Caco-2 (cell line): ENCODE measurements around the gene RPE65. TPM values are rescaled to one million over a fixed set of nuclear protein-coding genes. Genes with fewer than 3 reads are reported as not detected.
"Not testable (repeated sequence)": the region's sequence is repeated elsewhere in the genome, so short reads cannot be mapped to it uniquely, and the experiment has no call there.

Source experiments
- BruUV-seq: library from RNA; stranded (reverse); fragments of 400-500 nt; replicated peaks from 2 replicates; lab custom pipeline; 2021; lab: Mats Ljungman, UMichigan
- CTCF ChIA-PET: fragments of 300-600 bp; sonication (Branson Sonifier 250); formaldehyde crosslinking; loops from one replicate; lab custom pipeline; 2022; ENCODE audit warnings: antibody characterized with exemption; lab: Charles Lee
- POLR2A ChIA-PET: fragments of 300-600 bp; sonication (Branson Sonifier 250); formaldehyde crosslinking; loops from one replicate; lab custom pipeline; 2022; ENCODE audit warnings: antibody characterized with exemption; lab: Charles Lee
- DNase-seq, 2 experiments: peaks; one replicate each; pipeline versions ENCODE4 v3.0.0 to v3.0.0-alpha.2; 2020 to 2022
- H3K27me3 ChIP-seq: replicated peaks from 2 replicates; pipeline ENCODE4 v1.6.0; 2011; ENCODE audit warnings: low read length; ENCODE audit not compliant: control insufficient read depth, insufficient read depth
- H3K36me3 ChIP-seq: 2 replicates; pipeline ENCODE4 v1.5.1; 2011; ENCODE audit warnings: low read length; ENCODE audit not compliant: control insufficient read depth, insufficient read depth
- H3K4me1 ChIP-seq: fragments of 250-450 bp; sonication (Bioruptor Pico); 2 replicates; pipeline ENCODE4 v1.5.1; 2020; ENCODE audit warnings: mild to moderate bottlenecking
- H3K4me3 ChIP-seq: 2 replicates; pipeline ENCODE4 v1.5.1; 2011; ENCODE audit warnings: low read depth, mild to moderate bottlenecking, control low read depth, low read length
- H3K9me3 ChIP-seq: fragments of 250-450 bp; sonication (Bioruptor Pico); 2 replicates; pipeline ENCODE4 v1.5.1; 2020; ENCODE audit warnings: mild to moderate bottlenecking, moderate library complexity
- H3K27ac Mint-ChIP-seq: one replicate; pipeline ENCODE4 v1.8.0; 2022; ENCODE audit warnings: mixed read lengths; ENCODE audit not compliant: unreplicated experiment
- H3K27me3 Mint-ChIP-seq: one replicate; pipeline ENCODE4 v1.8.0; 2022; ENCODE audit warnings: mixed read lengths; ENCODE audit not compliant: insufficient read depth, unreplicated experiment
- H3K36me3 Mint-ChIP-seq: one replicate; pipeline ENCODE4 v1.8.0; 2022; ENCODE audit warnings: mild to moderate bottlenecking, mixed read lengths; ENCODE audit not compliant: insufficient read depth, unreplicated experiment
- H3K4me1 Mint-ChIP-seq: one replicate; pipeline ENCODE4 v1.8.0; 2022; ENCODE audit warnings: low read depth, mixed read lengths; ENCODE audit not compliant: unreplicated experiment
- H3K4me3 Mint-ChIP-seq: one replicate; pipeline ENCODE4 v1.8.0; 2022; ENCODE audit warnings: mild to moderate bottlenecking, moderate library complexity, mixed read lengths; ENCODE audit not compliant: unreplicated experiment
- H3K9me3 Mint-ChIP-seq: one replicate; pipeline ENCODE4 v1.8.0; 2022; ENCODE audit warnings: mixed read lengths; ENCODE audit not compliant: unreplicated experiment
- intact Hi-C: fragments of 100-400 bp; cut with micrococcal nuclease; formaldehyde crosslinking; loops from one replicate; pipeline ENCODE4 v1.10.0; 2022; ENCODE audit not compliant: unreplicated experiment
- total RNA-seq: library from RNA; stranded (reverse); gene quantifications from 2 replicates; pipeline ENCODE4 v1.2.3, GENCODE V29; 2022
- TF ChIP-seq, protein P1 (sequence below), 2 experiments: fragments of 200-600 bp in 1 of 2; IDR thresholded peaks; 1 replicate in 1 of 2; 2 replicates in 1 of 2; pipeline versions ENCODE4 v1.5.1 to v1.8.0; 2011 to 2022; ENCODE audit warnings: antibody characterized with exemption in 1 of 2, control low read depth in 1 of 2, inconsistent platforms in 1 of 2, low read depth in 1 of 2, low read length in 1 of 2, mild to moderate bottlenecking in 1 of 2, moderate library complexity in 1 of 2; ENCODE audit not compliant: insufficient read depth in 1 of 2, severe bottlenecking in 1 of 2, unreplicated experiment in 1 of 2

Gene RPE65
- total RNA-seq, 1 experiment from 2014 or later = not detected

DNA sequence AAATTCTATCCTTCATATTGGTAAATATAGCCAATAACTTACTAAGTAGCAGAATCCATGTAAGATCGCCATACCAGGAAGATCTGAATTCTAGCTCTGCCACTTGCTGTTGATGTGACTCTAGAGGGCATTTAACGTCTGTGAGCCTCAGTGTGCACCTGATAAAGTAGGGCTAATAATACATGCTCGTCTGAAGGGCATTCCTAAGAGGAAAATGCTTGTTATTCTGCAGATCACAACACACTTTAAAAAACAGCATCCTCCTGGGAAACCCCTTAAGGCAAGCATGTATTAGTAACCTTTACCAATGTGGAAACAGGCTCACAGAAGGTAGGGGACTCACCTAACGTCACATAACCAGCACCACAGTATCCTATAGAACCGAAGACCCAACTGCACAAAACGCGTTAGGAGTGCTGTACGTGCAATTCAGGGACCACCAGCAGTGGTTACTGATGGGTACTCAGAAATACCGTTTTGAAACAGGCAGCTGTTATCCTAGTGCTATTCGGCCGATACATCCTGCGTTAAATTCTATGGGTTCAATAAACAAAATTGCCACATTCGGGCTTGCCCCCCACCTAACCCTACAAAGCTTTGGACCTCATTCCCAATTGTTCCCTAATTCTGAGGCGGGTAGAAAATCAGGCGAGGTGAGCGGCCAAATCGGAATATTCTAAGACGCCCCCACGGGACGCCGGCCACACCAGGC is 46.4 kb upstream of the RPE65 start:
- peak in 1 of 2 experiments; percentile 0 for DNase-seq
- Mint-ChIP-seq H3K36me3 (no peaks in the 10 kb centered on the region), H3K4me1 (peaks cover 6% of the 10 kb centered on the region), H3K9me3 (no peaks in the 10 kb centered on the region), H3K4me3 (peak overlapping the region; percentile 79), H3K27ac (peak overlapping the region; percentile 78), H3K27me3 (no peaks in the 10 kb centered on the region)
- peaks cover 5% of the 10 kb centered on the region; the same call in 1 of the 2 replicates for H3K4me1 ChIP-seq
- ChIA-PET POLR2A (no interaction called here), CTCF (no interaction called here)
- H3K4me3 ChIP-seq = peak overlapping the region; percentile 83
- TF ChIP-seq, protein P1, sequence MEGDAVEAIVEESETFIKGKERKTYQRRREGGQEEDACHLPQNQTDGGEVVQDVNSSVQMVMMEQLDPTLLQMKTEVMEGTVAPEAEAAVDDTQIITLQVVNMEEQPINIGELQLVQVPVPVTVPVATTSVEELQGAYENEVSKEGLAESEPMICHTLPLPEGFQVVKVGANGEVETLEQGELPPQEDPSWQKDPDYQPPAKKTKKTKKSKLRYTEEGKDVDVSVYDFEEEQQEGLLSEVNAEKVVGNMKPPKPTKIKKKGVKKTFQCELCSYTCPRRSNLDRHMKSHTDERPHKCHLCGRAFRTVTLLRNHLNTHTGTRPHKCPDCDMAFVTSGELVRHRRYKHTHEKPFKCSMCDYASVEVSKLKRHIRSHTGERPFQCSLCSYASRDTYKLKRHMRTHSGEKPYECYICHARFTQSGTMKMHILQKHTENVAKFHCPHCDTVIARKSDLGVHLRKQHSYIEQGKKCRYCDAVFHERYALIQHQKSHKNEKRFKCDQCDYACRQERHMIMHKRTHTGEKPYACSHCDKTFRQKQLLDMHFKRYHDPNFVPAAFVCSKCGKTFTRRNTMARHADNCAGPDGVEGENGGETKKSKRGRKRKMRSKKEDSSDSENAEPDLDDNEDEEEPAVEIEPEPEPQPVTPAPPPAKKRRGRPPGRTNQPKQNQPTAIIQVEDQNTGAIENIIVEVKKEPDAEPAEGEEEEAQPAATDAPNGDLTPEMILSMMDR (IDR thresholded peaks at IDR 0.05; ENCODE audit: insufficient read depth in 1 of 2, low read depth in 1 of 2, low read length in 1 of 2, severe bottlenecking in 1 of 2, unreplicated experiment in 1 of 2) = no peak
- no peaks in the 10 kb centered on the region for H3K9me3 ChIP-seq
- no peaks in the 10 kb centered on the region for H3K27me3 ChIP-seq
- BruUV-seq = no TSS peak
- intact Hi-C loops = no loop called here
- H3K36me3 ChIP-seq = no peaks in the 10 kb centered on the region

GRCh38 chr1:68495532-68495931 is 45.8 kb upstream of the RPE65 start:
- no TSS peak for BruUV-seq
- Mint-ChIP-seq H3K27me3 (no peaks in the 10 kb centered on the region), H3K9me3 (no peaks in the 10 kb centered on the region), H3K4me1 (peaks cover 6% of the 10 kb centered on the region), H3K36me3 (peaks cover under 1% of the 10 kb centered on the region), H3K4me3 (peak overlapping the region; percentile 79), H3K27ac (peak overlapping the region; percentile 78)
- Histone ChIP-seq H3K4me3 (peak overlapping the region; percentile 83), H3K4me1 (peaks cover 5% of the 10 kb centered on the region; the same call in 1 of the 2 replicates), H3K9me3 (no peaks in the 10 kb centered on the region), H3K27me3 (no peaks in the 10 kb centered on the region), H3K36me3 (no peaks in the 10 kb centered on the region)
- ChIA-PET CTCF (no interaction called here), POLR2A (no interaction called here)
- DNase-seq = peak in 1 of 2 experiments; percentile 12
- TF ChIP-seq, protein P1 (IDR thresholded peaks at IDR 0.05; ENCODE audit: insufficient read depth in 1 of 2, low read depth in 1 of 2, low read length in 1 of 2, severe bottlenecking in 1 of 2, unreplicated experiment in 1 of 2) = no peak
- intact Hi-C loops = no loop called here

DNA sequence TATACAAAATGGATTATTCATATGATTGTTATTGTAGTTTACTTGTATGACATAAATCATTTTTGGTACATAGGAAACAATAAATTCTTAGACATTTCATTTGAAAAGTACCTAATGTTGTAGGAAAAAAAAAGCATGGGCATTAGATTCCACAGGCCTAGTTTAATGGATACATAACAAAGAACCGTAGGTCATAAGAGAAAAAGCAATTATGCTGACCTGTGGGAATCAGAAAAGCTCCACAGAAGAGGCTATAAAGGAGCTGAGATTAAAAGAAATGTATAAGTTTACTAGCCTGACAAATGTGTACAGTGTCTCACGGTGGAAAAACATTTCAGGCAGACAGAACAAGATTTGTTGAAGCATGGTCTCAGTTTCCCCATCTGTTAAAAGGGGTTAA is 43.4 kb upstream of the RPE65 start:
- no peaks in the 10 kb centered on the region for H3K9me3 Mint-ChIP-seq
- no TSS peak for BruUV-seq
- intact Hi-C loops = no loop called here
- peaks cover 5% of the 10 kb centered on the region; the same call in 1 of the 2 replicates for H3K4me1 ChIP-seq
- H3K36me3 Mint-ChIP-seq = peaks cover 6% of the 10 kb centered on the region
- no peaks in the 10 kb centered on the region for H3K27me3 Mint-ChIP-seq
- H3K9me3 ChIP-seq = no peaks in the 10 kb centered on the region
- no peaks in the 10 kb centered on the region for H3K27me3 ChIP-seq
- no peak for DNase-seq
- H3K36me3 ChIP-seq = no peaks in the 10 kb centered on the region
- no peak overlapping the region for H3K4me3 ChIP-seq
- CTCF ChIA-PET = no interaction called here
- no peak overlapping the region for H3K27ac Mint-ChIP-seq
- H3K4me3 Mint-ChIP-seq = no peak overlapping the region
- TF ChIP-seq, protein P1 (IDR thresholded peaks at IDR 0.05; ENCODE audit: insufficient read depth in 1 of 2, low read depth in 1 of 2, low read length in 1 of 2, severe bottlenecking in 1 of 2, unreplicated experiment in 1 of 2) = no peak
- POLR2A ChIA-PET = no interaction called here
- peaks cover 6% of the 10 kb centered on the region for H3K4me1 Mint-ChIP-seq

DNA sequence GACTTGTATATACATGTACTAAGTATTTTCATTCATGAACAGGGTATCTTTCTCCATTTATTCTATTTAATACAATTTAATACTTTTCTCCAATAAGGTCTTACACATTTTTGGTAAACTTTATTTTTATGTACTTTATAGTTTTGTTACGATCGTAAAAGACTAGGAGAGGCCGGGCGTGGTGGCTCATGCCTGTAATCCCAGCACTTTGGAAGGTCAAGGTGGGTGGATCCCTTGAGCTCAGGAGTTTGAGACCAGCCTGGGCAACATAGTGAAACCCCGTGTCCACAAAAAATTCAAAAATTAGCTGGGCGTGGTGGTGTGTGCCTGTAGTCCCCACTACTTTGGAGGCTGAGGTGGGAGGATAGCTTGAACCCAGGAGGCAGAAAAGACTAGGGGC is 42.5 kb upstream of the RPE65 start:
- H3K27me3 ChIP-seq, H3K9me3 ChIP-seq, H3K36me3 ChIP-seq, CTCF ChIA-PET, BruUV-seq, H3K4me1 Mint-ChIP-seq, H3K27me3 Mint-ChIP-seq, H3K36me3 Mint-ChIP-seq, intact Hi-C loops, H3K4me1 ChIP-seq, H3K4me3 Mint-ChIP-seq, POLR2A ChIA-PET, H3K4me3 ChIP-seq, H3K9me3 Mint-ChIP-seq, DNase-seq: not testable (repeated sequence)
- peak overlapping the region; percentile 16 for H3K27ac Mint-ChIP-seq
